Chondrocyte (in vitro differentiated cells): ENCODE measurements around the gene CACNA1B. TPM values are rescaled to one million over a fixed set of nuclear protein-coding genes. Genes with fewer than 3 reads are reported as not detected.

Experiments
- DNase-seq: peaks from one replicate; pipeline ENCODE4 v3.0.0; 2021; ENCODE audit warnings: mixed read lengths, low spot score
- H3K27ac Mint-ChIP-seq: one replicate; pipeline ENCODE4 v1.8.0; 2021; ENCODE audit warnings: mild to moderate bottlenecking, moderate library complexity, mixed read lengths; ENCODE audit not compliant: unreplicated experiment
- H3K27me3 Mint-ChIP-seq: 2 replicates; pipeline ENCODE4 v1.8.0; 2021; ENCODE audit warnings: low read depth, mixed read lengths
- H3K36me3 Mint-ChIP-seq: 2 replicates; pipeline ENCODE4 v1.8.0; 2021; ENCODE audit warnings: low read depth, mixed read lengths
- H3K4me1 Mint-ChIP-seq: 2 replicates; pipeline ENCODE4 v1.8.0; 2021; ENCODE audit warnings: low read depth, mild to moderate bottlenecking, mixed read lengths
- H3K4me3 Mint-ChIP-seq: one replicate; pipeline ENCODE4 v1.8.0; 2021; ENCODE audit warnings: mild to moderate bottlenecking, moderate library complexity, mixed read lengths; ENCODE audit not compliant: unreplicated experiment
- H3K9me3 Mint-ChIP-seq: 2 replicates; pipeline ENCODE4 v1.8.0; 2021; ENCODE audit warnings: low read depth, mixed read lengths
- CTCF ChIP-seq: fragments of 200-600 bp; sonication (generic); IDR thresholded peaks from 2 replicates; pipeline ENCODE4 v1.5.0; 2021; ENCODE audit warnings: antibody characterized with exemption, mild to moderate bottlenecking, moderate library complexity
- total RNA-seq: library from RNA; stranded (reverse); gene quantifications from 3 replicates; pipeline ENCODE4 v1.2.1, GENCODE V29; 2021

Gene CACNA1B
- total RNA-seq, 1 donor from 2014 or later = 3.7 TPM

GRCh38 chr9:137968235-137968634, 90.7 kb downstream of the CACNA1B start:
- no peak for TF ChIP-seq CTCF
- no peak overlapping the region for H3K27ac Mint-ChIP-seq
- no peak overlapping the region for H3K4me3 Mint-ChIP-seq
- DNase-seq = no peak
- peaks cover 8% of the 10 kb centered on the region for H3K9me3 Mint-ChIP-seq
- H3K27me3 Mint-ChIP-seq = peaks cover 2% of the 10 kb centered on the region
- no peaks in the 10 kb centered on the region for H3K36me3 Mint-ChIP-seq
- no peaks in the 10 kb centered on the region for H3K4me1 Mint-ChIP-seq

- DNase-seq = no peak
- Mint-ChIP-seq H3K36me3 (no peaks in the 10 kb centered on the region), H3K4me3 (no peak overlapping the region), H3K9me3 (peaks cover 4% of the 10 kb centered on the region), H3K27ac (no peak overlapping the region), H3K27me3 (peaks cover 2% of the 10 kb centered on the region), H3K4me1 (no peaks in the 10 kb centered on the region)
- TF ChIP-seq CTCF = no peak
These were observed 91.4 kb downstream of the CACNA1B start for GRCh38 chr9:137969008-137969407.

- no peaks in the 10 kb centered on the region for H3K4me1 Mint-ChIP-seq
- DNase-seq = no peak
- H3K36me3 Mint-ChIP-seq = no peaks in the 10 kb centered on the region
- no peak for TF ChIP-seq CTCF
- H3K9me3 Mint-ChIP-seq = no peaks in the 10 kb centered on the region
- no peak overlapping the region for H3K4me3 Mint-ChIP-seq
- H3K27me3 Mint-ChIP-seq = peaks cover 2% of the 10 kb centered on the region
- H3K27ac Mint-ChIP-seq = no peak overlapping the region
These were observed 92.1 kb downstream of the CACNA1B start for GRCh38 chr9:137969685-137970084.

- no peak for DNase-seq
- no peak overlapping the region for H3K4me3 Mint-ChIP-seq
- no peaks in the 10 kb centered on the region for H3K4me1 Mint-ChIP-seq
- peaks cover 2% of the 10 kb centered on the region for H3K27me3 Mint-ChIP-seq
- no peaks in the 10 kb centered on the region for H3K9me3 Mint-ChIP-seq
- no peaks in the 10 kb centered on the region for H3K36me3 Mint-ChIP-seq
- no peak overlapping the region for H3K27ac Mint-ChIP-seq
- no peak for TF ChIP-seq CTCF
These were observed 92.5 kb downstream of the CACNA1B start for GRCh38 chr9:137970098-137970497.

GRCh38 chr9:137970686-137971476, 93.3 kb downstream of the CACNA1B start:
- H3K27me3 Mint-ChIP-seq = peaks cover 2% of the 10 kb centered on the region

More at GRCh38 chr9:137970686-137971476, 93.3 kb downstream of the CACNA1B start:
- H3K4me3 Mint-ChIP-seq = no peak overlapping the region
- no peaks in the 10 kb centered on the region for H3K9me3 Mint-ChIP-seq
- H3K36me3 Mint-ChIP-seq = no peaks in the 10 kb centered on the region
- H3K27ac Mint-ChIP-seq = no peak overlapping the region
- TF ChIP-seq CTCF = no peak
- no peaks in the 10 kb centered on the region for H3K4me1 Mint-ChIP-seq
- no peak for DNase-seq
